Esophagus squamous epithelium (tissue), 4 donors: ENCODE results near the gene CNNM2.

Experiments used
- POLR2A ChIP-seq, 4 donors: fragments of 450-650 bp; IDR thresholded peaks; one replicate each; pipeline ENCODE4 v1.6.1; 2017; ENCODE audit warnings: antibody characterized with exemption in 4 of 4, mild to moderate bottlenecking in 4 of 4, moderate library complexity in 3 of 4
- TF ChIP-seq, protein P1 (sequence below), 6 experiments: fragments of 450-650 bp in 4 of 6; fragments of 200-600 bp in 2 of 6; sonication (generic) in 2 of 6; IDR thresholded peaks; one replicate each; pipeline ENCODE4 v1.5.1; 2016 to 2019; ENCODE audit warnings: antibody characterized with exemption in 6 of 6, mild to moderate bottlenecking in 4 of 6, moderate library complexity in 4 of 6

DNA sequence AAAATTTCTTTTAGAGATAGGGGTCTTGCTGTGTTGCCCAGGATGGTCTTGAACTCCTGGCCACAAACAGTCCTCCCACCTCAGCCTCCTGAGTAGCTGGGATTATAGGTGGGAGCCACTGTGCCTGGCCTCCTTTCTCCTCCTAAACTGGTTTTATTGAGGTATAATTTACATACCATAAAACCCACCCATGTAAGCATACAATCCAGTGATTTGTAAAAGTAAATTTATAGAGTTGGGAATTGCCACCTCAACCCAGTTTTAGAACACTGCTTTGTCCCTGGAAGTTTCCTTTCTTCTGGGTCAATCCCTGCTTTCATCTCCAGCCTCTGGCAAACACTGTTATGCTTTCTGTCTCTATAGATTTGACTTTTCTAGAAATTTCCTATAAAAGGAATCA is 49.0 kb downstream of the CNNM2 start:
- TF ChIP-seq, protein P1, sequence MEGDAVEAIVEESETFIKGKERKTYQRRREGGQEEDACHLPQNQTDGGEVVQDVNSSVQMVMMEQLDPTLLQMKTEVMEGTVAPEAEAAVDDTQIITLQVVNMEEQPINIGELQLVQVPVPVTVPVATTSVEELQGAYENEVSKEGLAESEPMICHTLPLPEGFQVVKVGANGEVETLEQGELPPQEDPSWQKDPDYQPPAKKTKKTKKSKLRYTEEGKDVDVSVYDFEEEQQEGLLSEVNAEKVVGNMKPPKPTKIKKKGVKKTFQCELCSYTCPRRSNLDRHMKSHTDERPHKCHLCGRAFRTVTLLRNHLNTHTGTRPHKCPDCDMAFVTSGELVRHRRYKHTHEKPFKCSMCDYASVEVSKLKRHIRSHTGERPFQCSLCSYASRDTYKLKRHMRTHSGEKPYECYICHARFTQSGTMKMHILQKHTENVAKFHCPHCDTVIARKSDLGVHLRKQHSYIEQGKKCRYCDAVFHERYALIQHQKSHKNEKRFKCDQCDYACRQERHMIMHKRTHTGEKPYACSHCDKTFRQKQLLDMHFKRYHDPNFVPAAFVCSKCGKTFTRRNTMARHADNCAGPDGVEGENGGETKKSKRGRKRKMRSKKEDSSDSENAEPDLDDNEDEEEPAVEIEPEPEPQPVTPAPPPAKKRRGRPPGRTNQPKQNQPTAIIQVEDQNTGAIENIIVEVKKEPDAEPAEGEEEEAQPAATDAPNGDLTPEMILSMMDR (IDR thresholded peaks at IDR 0.05): no peak
- TF ChIP-seq POLR2A (IDR thresholded peaks at IDR 0.05): no peak
